OCI-M2 (cell line): ENCODE measurements around the gene SIRT6.
"Not testable (repeated sequence)": the region's sequence is repeated elsewhere in the genome, so short reads cannot be mapped to it uniquely, and the experiment has no call there.

ENCODE experiments used
- DNase-seq: peaks from one replicate; lab custom pipeline; 2025; ENCODE audit not compliant: unreplicated experiment; lab: John Stamatoyannopoulos, UW

SIRT6 gene

DNA sequence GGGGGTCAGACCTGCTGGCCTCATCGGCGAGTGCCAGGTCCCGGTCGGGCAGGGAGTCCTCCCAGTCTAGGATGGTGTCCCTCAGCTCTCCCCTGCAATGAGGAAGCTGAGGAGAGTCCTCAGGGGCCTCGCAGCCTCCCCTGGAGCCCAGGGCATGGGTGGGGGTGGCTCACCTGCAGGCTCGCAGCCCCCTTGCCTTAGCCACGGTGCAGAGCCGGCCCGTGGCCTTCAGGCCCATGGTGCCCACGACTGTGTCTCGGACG, 6.8 kb downstream of the SIRT6 start:
- DNase-seq = no peak

DNA sequence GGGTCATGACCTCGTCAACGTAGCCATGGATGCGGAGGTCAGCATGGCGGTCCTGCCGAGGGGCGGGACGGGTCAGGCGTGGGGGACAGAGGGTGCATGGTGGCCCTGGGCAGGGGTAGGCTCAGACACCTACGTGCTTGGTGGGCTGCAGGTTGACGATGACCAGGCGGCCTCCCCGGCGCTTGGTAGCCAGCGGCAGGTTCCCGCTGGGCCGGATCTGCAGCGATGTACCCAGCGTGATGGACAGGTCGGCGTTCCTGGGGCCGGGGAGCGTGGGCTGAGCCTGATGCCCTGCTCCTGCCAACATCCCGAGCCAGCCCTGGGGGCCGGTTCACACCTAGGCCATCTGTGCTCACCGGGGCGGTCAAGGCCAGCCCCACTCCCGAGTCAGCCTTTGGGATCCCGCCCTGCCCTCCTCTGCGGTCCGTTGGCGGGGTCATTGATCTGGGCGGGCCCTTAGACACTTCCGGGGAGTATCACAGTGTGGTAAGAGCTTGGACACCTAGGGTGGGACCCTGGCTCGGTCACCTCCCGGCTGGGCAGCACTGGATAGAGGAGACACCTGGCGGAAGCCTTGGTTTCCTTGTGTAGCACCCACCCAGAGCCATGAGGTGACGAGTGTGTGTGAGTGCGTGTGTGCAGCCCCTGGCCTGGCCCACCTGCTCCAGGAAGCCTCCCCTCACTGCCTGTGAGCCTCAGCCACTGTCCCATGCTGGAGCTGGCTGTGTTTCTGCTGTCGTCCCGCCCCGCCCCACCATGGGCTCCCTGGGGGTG, 7.3 kb downstream of the SIRT6 start:
- DNase-seq = no peak

DNA sequence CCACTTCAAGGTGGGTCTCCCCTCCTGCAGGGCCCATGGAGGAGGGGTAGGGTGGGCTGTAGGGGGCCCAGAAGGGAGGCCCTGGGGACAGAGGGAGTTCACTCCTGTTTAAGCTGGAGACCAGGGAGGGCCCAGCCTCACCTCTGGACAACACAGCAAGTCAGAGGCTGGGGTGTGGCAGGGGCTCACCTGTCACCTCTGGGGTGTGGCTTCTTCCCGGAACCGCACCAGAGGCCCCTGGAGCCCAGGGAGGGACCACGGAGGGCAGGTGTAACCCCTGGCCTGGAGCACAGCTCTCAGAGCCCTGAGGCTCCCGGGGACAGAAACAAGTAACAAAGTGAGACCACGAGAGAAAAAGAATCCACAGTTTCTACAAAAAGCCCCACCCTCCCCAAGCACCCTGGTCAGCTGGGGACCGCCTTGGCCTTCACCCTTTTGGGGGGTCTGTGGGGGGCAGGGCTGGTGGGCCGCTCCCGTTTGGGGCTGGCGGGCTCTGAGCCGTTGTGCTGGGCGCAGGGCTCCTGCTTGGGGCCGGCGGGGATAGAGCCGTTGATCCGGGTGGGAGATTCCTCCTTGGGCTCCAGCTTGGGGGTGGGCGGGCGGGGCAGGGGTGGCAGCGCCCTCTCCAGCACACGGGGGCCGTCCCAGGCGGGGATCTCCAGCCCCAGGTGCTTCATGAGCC, 8.0 kb downstream of the SIRT6 start:
- no peak for DNase-seq

DNA sequence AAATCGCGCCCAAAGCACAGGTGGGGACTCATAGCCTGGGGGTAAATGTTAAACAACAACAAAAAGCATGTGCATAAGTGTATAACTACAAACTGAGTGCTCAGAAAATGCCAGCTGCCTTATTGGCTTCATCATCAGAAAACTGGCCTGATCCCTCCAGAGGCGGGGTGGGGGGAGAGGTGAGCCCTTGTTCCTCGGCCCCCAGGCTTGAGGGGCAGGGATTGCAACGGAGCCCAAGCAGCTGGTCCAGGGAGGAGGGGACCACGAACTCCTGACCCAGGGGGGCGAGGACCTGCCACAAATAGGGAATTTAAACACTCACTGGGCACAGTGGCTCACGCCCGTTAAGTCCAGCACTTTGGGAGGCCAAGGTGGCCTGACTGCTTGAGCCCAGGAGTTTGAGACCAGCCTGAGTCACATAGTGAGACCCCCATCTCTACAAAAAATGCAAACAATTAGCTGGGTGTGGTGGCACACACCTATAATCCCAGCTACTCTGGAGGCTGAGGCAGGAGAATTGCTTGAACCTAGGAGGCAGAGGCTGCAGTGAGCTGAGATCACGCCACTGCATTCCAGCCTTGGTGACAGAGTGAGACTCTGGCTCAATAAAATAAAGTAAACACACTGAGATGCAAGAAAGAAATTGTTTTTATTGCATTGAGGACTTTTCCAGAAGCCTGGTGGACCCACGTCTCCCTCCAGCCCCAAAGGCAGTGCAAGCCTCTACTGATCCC, 8.7 kb downstream of the SIRT6 start:
- DNase-seq = no peak

DNA sequence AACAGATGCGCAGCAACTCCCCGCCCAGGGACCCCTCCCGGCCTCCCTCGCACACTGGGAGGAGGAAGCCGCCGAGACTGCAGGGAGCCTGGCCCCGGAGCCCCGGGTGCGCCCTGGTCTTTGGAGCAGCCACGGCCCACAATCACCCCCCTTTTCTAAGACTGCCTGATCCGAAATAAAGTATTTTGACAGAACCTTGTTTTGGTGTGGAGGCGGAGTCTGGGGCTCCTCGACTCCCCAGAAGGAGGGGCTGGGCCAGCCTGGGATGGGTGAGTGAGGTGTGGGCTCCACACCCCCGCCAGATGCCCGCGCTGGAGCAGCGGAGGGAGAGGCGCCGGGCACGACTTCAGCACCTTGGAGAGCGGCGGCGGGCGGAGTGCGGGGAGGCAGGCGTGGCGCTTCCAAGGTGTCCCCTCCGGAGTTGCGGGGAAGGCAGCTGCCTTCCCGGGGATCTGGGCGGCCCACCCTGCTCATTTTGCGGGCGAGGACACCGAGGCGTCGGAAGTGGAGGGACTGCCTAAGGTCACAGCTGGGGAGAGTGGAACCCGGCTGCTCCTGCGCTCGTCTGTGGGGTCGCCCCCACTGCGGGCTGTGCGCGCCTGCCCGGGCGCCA, 9.4 kb downstream of the SIRT6 start:
- DNase-seq = no peak

DNA sequence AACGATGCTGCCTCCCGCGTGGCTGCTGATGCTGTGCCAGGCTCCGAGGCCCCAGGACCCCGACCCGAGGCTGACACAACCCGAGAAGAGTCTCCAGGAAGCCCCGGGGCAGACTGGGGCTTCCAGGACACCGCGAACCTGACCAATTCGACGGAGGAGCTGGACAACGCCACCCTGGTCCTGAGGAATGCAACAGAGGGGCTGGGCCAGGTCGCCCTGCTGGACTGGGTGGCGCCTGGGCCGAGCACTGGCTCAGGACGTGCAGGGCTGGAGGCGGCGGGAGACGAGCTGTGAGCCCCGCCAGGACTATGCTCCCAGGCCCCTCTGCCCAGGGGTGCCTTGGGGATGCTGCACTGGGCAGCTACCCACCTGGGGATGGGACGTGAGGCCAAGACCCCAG, 10.7 kb downstream of the SIRT6 start:
- DNase-seq = no peak

DNA sequence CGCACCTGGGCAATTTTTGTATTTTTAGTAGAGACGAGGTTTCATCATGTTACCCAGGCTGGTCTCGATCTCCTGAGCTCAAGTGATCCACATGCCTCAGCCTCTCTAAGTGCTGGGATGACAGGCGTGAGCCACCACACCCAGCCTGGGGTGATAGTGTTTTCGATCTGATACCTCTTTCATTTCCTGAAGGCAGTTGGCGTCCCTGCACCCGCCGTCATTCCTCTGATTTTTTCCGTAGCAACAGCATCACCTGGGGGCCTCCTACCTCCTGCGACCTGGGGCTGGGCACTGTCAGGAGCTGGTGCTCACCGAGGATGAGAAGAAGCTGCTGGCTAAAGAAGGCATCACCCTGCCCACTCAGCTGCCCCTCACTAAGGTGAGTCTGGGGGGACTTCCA, 18.1 kb downstream of the SIRT6 start:
- no peak for DNase-seq

DNA sequence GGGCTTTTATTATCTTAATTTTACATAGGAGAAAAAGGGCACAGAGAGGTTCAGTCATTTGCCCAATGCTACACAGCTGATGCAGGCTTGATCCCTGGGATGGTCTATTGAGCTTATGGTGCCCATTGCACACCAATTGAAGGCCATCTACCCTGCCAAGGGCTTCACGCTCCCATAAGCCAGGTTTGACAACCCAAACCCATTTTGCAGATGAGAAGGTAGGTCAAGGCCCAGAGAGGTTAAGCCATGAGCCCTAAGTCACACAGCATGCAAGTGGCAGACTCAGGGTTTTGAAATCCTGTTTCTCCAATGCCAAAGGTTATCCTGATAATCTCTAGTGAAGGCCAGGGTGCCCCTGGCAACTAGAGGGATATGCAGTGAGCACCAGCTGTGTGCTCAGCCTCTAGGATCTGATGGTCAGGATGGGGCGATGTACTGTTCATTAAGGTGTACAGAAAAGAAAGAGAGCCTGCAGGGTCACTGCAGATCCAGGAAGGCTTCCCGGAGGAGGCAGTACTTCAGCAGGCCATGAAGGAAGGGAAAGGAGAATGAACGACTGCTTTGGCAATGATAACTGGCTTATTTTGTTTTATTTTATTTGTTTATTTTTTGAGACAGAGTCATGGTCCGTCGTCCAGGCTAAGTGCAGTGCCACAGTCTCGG, 20.8 kb downstream of the SIRT6 start:
- DNase-seq = no peak

DNA sequence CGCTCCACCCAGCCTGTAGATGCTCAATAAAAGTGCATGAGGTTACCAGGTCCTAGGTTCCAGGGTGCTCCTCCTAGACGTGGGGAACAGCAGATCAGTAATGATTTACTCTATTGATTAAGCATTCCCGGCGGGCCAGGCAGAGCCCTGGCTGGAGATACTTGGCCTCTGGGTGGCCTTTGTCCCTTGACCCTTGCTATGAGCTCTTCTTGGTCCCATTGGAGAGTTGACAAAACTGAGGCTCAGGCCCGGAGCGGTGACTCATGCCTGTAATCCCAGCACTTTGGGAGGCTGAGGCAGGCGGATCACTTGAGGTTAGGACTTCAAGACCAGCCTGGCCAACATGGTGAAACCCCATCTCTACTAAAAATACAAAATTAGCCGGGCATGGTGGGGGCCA, 24.4 kb downstream of the SIRT6 start:
- DNase-seq = not testable (repeated sequence)

DNA sequence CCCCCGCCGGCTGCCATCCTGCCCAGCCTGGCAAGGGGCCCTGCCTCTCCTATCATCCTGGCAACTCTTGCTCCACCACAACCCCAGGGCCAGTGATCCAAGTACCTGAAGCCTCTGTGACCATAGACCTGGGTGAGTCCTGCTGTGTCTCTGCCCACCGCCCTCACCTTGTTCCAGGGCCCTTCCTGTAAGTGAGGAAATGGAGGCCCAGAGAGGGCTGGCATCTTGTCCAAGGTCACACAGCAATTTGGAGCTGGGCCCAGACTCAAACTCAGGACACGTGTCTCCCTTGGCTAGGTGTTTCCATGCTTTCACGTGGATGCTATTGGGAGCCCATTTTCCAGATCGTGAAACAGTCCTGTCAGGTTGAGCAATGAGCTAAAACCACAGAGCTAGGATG, 25.2 kb downstream of the SIRT6 start:
- DNase-seq = no peak

DNA sequence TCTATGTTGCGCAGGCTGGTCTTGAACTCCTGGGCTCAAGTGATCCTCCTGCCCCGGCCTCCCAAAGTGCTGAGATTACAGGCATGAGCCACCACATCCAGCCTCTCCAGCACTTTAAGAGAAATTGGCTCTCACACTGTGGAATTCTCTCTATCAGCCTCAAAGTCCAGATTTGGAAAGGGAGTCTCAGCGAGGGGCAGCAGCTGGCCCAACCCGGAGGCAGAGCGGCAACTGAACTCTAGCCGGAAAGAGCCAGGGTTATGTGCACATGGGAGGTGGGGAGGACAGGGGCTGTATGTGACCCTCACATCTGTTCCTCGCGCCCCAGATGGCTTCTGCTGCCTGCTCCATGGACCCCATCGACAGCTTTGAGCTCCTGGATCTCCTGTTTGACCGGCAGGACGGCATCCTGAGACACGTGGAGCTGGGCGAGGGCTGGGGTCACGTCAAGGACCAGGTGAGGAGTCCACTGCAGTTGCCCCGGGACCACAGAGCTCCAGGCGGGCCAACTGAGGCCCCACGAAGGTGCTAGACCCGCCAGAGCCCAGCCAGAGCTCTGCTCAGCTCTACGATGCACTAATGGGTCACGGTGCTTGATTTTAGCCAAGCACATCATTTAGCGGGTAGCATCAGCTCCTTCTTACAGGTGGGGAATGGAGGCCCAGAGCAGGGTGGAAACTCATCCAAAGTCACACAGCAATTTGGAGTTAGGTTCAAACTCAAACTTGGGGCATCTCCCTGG, 27.6 kb downstream of the SIRT6 start:
- DNase-seq = no peak

DNA sequence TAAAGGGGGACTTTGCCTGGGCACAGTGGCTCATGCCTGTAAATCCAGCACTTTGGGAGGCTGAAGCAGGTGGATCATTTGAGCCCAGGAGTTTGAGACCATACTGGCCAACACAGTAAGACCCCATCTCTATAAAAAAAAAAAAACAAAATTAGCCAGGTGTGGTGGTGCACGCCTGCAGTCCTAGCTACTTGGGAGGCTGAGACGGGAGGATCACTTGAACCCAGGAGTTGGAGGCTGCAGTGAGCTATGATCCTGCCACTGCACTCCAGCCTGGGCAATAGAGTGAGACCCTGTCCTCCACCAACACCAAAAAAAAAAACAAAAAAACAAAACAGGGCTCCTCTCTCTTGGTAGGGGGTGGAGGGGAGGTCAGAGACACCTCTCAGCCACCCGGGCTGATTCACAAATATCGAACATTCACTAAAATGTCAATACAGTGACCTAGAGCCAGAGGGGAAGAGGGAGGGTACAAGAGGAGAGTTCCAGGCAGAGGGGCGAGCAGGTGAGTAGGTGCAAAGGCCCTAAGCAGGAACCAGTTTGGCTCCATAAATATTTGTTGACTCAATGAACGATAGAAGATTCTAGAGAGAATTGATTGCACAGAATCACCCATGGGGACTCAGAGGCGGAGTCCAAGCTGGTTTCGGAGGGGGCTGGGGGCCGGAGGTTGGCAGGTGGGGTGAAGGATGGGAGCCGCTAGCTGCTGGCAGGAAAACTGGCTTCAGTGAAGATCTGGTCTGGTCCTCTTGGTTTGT, 29.9 kb downstream of the SIRT6 start:
- no peak for DNase-seq

DNA sequence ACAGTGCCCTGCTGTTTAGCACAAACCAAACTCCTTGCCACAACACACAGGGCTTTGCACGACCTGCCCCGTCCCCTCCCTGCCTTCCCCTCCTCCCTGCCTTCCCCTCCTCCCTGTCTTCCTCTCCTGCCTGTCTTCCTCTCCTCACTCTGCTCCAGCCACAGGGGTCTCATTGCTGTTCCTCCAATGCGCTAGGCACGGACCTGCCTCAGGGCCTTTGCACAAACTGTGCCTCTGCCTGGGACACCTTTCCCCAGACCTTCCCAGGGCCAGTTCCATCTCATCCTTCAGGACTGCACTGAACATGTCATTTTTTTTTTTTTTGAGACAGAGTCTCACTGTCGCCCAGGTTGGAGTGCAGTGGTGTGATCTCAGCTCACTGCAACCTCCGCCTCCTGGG, 30.7 kb downstream of the SIRT6 start:
- DNase-seq = no peak

DNA sequence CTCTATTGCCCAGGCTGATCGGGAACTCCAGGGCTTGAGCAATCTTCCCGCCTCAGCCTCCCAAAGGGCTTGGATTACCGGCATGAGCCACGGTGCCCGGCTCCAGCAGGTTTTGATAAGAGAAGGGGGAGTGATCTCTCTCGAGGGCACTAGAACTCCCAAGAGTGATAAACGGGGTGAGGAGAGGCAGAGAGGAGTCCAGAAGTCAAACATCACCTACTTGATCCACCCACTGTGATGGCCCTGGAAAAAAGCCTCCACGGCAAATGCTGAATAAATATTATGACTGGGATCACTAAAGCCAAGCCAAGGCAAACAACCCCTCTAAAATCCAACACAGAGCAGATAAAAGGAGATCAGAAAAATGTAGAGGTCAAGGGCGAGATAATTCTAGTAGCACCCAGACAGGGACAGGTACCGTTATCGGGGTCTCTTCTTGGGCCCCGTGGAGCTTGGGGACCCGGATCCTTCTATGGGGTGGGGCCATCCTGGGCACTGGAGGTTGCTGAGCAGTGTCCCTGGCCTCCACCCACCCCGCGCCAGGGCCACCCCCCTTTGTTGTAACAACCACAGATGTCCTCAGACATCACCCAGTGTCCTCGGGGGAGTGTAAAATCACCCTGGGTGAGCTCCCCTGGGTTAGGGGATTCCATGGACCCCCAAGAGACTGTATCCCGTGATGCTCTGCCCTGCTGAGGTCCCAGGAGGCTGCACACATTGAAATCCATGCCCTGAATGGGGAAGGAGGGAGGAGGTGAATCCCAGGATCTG, 32.7 kb downstream of the SIRT6 start:
- no peak for DNase-seq

DNA sequence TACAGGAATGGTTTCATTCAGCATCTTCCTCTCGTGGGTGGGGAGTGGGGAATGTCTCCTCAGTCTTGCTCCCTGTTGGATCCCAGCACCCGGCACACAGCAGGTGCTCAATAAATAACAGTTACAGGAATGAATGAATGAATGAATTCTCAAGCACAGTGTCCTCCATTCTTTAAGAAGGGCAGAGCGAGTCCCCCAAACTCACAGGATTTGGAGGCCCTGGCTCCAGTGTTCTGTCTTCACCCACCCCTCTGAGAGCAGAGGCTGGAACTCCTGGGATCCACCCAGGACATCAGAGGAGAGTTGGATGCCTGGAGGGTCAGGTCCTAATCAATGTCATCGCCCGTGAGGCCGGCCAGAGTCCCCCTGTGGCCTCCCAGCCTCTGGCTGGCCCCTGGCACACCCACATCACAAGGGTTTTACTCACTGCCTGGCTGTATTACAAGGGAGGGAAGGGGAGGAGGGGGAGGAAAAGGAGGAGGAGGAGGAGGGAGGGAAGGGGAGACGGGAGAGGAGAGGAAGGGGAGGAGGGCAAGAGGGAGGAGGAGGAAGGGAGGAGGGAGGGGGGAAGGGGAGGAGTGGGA, 37.6 kb downstream of the SIRT6 start:
- DNase-seq = no peak

DNA sequence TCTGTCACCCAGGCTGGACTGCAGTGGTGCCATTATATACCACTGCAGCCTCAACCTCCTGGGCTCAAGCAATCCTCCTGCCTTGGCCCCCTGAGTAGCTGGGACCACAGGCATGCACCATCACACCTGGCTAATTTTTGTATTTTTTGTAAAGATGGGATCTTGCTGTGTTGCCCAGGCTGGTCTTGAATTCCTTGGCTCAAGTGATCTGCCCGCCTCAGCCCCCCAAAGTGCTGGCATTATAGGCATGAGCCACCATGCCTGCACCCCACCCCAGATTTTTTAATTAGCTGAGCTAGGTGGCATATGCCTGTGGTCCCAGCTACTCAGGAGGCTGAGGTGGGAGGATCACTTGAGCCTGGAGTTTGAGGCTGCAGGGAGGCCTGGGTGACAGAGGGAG, 39.4 kb downstream of the SIRT6 start:
- DNase-seq = not testable (repeated sequence)

DNA sequence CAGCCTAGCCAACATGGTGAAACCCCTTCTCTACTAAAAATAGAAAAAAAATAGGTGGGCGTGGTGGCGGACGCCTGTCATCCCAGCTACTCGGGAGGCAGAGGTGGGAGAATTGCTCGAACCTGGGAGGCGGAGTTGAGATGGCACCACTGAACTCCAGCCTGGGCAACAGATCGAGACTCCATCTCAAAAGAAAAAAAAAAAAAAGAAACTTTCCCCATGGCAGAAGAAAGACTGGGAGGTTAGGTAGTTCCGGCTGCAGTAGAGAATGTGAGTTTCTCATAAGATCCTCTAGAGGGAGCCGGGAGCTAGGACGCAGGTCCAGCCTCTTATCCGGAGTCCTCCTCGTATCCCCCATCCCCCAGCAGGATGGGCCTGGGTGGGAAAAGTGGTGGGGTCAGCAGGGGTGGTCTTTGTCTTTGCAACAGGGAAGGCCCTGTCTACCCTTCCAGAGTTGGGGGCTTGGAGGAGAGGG, 42.1 kb downstream of the SIRT6 start:
- DNase-seq = no peak

DNA sequence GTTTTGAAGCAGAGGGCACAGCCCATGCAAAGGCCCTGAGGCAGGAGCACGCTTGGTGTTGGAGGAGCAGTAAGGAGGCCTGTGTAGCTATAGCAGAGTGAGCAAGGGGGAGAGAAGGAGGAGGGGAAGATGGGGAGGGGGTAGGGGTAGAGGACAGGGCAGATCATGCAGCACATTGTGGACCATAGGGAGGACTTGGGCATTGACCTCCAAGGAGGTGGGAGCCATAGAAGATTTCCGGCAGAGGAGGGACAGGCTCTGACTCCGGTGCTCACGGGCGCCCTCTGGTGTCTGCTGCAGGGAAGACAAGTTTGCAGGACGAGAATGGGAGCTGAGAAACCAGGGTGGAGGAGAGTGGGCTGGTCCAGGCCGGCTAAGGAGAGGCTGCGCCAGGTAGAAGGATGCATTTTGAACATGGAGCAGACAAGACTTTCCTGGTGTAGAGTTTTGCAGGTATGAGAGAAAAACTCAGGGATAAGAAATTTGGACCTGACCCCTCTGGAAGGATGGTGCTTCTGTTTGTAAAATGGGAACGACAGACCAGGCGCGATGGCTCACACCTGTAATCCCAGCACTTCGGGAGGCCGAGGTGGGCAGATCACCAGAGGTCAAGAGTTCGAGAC, 42.6 kb downstream of the SIRT6 start:
- DNase-seq = no peak
